CD4-positive, alpha-beta T cell treated with Interleukin-15 for 4 hours (primary cell): ENCODE data around the gene ARIH1.

ENCODE experiments used
- DNase-seq: peaks from one replicate; pipeline ENCODE4 v3.0.0-alpha.2; 2020; ENCODE audit warnings: low spot score

ARIH1 gene

GRCh38 chr15:72540606-72541237 is 66.6 kb downstream of the ARIH1 start:
- no peak for DNase-seq

- DNase-seq, result no peak
Measured at GRCh38 chr15:72541674-72542073, 67.5 kb downstream of the ARIH1 start.

DNA sequence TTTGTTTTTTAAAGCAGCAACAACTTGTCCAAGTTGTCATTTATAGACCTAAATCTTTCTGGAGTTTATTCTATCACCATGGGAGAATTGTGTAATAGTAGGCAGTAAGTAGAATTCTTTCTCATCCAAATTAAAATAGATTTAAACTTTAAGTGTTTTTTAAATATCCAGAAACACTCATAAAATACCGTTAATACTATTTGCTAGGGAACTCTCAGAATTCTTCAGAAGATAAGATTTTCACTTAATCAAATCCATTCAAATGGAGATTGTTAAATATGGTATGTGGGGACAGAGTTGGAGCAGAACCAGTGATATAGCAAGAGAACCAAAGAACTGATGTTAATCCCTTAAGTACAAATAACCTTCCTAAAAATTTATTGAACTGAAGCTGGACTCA is 71.0 kb downstream of the ARIH1 start:
- DNase-seq, result no peak

GRCh38 chr15:72554471-72555425 is 80.6 kb downstream of the ARIH1 start:
- DNase-seq, result peak; percentile 25

GRCh38 chr15:72559781-72560180 is 85.7 kb downstream of the ARIH1 start:
- DNase-seq, result no peak

GRCh38 chr15:72560458-72560857 is 86.3 kb downstream of the ARIH1 start:
- no peak for DNase-seq

GRCh38 chr15:72562386-72562785 is 88.3 kb downstream of the ARIH1 start:
- DNase-seq, result no peak

DNA sequence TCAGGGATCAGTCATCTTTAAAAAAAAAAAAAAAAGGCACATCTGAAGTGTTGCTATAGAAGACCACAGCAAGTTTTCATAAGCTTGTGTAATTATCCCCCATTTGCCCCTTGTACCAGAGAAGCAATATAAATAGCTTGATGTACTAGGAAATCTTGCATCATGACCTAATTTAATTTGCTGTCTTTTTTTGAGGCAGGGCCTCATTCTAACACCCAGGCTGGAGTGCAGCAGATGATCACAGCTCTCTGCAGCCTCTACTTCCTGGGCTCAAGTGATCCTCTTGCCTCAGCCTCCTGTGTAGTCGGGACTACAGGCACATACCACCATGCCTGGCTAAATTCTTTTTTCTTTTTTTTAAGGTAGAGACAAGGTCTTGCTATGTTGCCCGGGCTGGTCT is 88.7 kb downstream of the ARIH1 start:
- DNase-seq, result no peak

DNA sequence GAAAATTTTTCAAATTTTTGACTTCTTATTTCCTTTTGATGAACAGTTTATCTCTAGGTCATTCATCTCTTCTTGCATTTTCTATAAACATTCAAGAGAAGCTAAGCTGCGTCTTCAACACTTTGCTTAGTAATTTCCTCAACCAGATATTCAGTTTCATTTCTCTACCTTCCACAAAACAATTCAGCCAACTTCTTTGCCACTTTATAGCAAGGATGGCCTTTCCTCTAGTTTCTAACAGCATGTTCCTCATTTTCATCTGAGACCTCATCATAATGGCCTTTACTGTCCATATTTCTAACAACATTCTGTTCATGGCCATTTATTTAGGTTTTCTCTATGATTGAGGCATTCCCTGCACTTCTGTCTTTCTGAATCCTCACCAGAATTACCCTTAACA is 90.0 kb downstream of the ARIH1 start:
- DNase-seq, result no peak

GRCh38 chr15:72566973-72567372 is 92.8 kb downstream of the ARIH1 start:
- DNase-seq, result no peak

- no peak for DNase-seq
Measured at GRCh38 chr15:72570059-72570458, 95.9 kb downstream of the ARIH1 start.

DNA sequence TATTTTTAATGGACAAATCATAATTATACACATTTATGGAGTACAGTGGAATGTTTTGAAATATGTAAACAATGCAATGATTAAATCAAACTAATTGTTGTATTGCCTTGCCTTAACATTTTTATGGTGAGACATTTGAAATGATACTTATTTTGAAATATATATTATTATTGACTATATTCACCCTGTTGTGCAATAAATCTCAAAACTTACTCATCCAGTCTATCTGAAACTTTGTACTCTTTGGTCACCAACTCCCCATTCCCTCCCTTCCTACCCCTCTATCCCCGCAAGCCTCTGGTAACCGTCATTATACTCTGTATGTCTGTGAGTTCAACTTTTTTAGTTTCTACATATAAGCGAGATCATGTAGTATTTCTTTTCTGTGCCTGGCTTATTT is 105.7 kb downstream of the ARIH1 start:
- no peak for DNase-seq

- DNase-seq, result no peak
Measured at GRCh38 chr15:72584006-72584405, 109.9 kb downstream of the ARIH1 start.

- no peak for DNase-seq
Measured at GRCh38 chr15:72585025-72585424, 110.9 kb downstream of the ARIH1 start.

- DNase-seq, result no peak
Measured at GRCh38 chr15:72585476-72586058, 111.4 kb downstream of the ARIH1 start.

GRCh38 chr15:72588096-72588495 is 114.0 kb downstream of the ARIH1 start:
- no peak for DNase-seq

DNA sequence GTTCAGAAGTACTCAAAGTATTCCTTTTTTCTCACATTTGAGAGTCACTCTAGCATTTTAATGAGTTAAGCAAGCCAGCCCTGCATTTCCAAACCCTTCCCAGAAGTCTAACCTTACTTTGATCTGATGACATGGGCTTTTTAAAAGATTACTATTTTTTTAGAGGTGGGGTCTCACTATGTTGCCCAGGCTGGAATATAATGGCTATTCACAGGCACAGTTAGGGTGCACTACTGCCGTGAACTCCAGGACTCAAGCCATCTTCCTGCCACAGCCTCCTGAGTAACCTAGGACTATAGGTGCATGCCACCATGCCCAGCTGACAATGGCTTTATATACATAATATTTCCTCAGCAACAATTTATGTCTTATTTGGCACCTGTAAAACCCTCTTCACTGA is 116.3 kb downstream of the ARIH1 start:
- no peak for DNase-seq

DNA sequence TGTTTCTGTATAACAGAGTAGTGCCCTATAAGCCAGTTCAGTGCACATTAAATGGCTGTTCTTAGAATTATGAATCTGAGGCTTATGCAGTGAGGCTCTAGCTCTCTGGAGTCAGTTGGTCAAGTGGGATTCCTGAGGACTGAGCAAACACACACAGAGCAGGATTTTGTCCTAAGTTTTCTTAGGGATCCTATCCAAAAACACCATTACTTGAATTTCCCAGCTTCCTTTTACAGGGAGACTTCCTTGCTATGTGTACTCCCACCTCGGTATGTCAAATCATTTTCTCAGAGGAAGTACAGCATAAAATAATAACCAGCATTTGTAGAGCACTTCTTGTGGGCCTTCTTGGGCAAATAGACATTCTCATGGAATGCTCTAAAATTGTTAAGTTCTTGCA is 117.2 kb downstream of the ARIH1 start:
- DNase-seq, result no peak

- DNase-seq, result no peak
Measured at GRCh38 chr15:72592097-72592496, 118.0 kb downstream of the ARIH1 start.

DNA sequence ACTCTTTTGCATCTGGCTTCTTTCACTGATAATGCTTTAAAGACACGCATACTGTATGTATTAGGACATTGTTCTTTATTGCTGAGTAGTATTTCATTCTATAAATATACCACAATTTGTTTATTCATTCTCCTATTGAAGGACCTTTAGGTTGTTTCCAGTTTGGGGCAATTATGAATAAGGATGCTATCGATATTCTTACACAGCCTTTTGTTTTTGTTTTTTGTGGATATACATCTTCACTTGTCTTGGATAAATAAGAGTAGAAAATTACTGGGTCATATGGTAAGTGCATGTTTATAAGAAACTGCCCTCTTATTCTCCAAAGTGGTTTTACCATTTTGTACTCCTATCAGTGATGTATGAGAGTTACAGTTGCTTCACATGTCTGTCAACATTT is 118.5 kb downstream of the ARIH1 start:
- DNase-seq, result no peak

DNA sequence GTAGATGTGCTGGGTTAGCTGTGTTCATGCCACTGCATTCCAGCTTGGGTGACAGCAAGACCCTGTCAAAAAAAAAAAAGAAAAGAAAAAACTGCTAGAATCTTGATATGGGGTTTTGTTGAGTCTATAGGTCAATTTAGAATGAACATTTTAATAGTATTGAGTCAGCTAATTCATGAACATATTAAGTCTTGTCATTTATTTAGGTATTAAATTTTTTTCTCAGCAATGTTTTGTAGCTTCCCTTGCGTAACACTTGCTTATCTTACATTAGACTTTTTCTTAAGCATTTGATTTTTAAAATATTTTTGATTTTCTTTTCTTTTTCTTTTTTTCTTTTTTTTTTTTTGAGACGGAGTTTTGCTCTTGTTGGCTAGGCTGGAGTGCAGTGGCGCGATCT is 119.7 kb downstream of the ARIH1 start:
- DNase-seq, result no peak

- DNase-seq, result peak; percentile 30
Measured at GRCh38 chr15:72599855-72600464, 125.8 kb downstream of the ARIH1 start.

DNA sequence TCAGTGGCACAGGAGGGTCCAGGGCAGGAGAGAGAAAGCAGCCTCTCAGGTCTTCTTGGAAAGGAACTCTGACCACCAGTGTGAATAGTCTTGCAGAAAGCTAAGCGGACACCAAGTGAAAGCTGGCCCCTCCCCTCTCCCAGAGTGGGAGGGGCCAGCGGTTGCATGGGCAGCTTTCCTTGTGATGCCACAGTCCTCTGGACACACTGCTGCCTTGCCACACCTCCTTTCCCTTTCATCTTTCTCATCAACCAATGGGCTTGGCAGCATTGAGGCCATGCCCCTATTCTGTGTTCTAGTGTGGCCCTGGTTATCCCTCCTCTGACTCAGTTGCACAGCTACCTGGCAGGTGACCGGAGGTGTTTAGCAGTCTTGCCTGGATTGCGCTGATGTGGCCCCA is 130.7 kb downstream of the ARIH1 start:
- DNase-seq, result no peak
